ENCODE data around the gene PHPT1.
"Not testable (repeated sequence)": the region's sequence is repeated elsewhere in the genome, so short reads cannot be mapped to it uniquely, and the experiment has no call there.

PHPT1 gene

DNA sequence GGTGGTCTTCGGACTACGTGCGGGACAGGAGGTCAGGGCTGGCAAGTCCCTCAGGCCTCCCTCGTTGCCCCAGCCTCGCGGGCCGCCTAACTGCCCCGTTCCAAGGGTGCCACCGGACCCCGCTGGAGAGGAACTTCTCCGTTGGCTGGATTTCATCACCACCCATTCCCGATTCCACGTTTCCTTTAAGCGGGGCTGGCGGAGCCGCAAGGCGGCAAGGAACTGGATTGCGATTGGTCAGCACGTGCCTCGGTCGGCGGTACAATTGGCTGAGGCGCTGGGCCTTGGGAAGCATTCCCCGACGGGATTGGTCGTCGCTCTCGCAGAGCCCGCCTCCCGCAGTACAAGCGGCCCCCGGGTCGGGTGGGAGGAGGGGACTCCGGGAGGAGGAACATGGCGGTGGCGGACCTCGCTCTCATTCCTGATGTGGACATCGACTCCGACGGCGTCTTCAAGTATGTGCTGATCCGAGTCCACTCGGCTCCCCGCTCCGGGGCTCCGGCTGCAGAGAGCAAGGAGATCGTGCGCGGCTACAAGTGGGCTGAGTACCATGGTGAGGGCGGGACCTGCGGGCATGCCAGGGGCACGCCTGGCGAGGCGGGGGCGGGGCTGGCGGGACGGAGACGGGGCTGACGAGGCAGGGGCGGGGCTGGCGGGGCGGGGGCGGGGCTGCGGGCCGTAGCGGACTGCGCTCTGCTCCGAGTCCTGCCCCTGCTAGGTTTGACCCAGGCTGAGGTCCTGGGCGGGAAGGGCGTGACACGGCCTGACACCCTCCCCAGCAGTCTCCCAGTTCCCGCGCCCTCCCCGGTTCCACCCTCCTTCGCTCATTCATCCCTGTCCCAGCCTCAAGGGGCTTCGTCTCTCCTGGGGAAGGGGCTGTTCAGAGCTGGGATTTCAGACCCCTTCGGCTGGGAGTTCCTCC is at the start of gene PHPT1:
TSS of gene PHPT1 (plus strand) at position 372 of the 922 bp plus-strand sequence. CDS start at position 394, 22 bp downstream.
- DNase-seq = peak; percentile 97

DNA sequence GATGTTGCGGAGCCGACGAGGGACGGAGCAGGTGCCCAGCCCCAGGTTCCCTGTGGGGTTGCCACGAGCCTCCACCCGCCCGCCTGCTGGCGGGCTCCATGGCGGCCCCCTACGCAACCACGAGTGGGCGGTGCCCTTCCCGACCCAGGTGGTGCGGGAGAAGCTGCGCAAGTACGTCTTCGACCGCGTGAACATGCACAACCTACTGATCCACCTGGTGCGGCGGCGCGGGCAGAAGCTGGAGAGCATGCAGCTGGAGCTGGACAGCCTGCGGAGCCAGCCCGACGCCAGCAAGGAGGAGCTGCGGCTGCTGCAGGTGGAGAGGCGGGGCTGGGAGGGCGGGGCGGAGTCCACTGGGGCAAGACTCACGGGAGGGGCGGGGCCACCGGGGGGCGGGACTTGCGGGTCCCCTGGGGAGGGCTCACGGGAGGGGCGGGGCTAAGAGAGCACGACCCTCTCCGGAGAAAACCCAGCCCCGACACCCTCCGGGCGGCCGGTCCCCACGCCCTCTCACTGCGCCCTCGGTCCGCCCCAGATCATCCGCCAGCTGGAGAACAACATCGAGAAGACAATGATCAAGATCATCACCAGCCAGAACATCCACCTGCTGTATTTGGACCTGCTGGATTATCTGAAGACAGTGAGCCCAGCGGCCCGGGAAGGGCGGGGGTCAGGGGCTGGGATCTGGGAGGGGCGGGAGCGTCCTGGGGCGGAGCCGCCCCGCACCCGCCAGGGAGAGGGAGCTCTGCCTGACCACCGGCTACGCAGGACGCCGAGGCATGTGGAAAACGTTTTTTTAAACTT is 49.2 kb upstream of the PHPT1 start:
- peak; percentile 85 for DNase-seq

DNA sequence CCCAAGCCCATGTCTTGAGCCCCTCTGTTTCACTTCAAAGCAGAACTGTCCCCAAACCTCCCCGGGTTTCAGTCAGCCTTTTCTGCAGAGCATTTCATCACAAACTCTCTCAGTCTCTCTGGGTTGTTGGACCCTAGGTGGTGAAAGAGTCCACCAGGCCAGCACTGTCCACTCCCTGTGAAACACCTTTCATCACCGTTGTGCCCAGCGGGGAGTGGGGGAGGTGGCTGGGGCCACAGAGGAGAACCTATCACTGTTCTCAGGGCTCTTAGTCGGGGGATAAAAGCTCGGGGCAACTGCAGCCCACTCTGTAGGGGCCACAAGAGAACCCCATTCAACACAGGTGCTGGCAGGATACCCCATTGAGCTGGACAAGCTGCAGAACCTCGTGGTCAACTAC is 46.9 kb upstream of the PHPT1 start:
- no peak for DNase-seq

DNA sequence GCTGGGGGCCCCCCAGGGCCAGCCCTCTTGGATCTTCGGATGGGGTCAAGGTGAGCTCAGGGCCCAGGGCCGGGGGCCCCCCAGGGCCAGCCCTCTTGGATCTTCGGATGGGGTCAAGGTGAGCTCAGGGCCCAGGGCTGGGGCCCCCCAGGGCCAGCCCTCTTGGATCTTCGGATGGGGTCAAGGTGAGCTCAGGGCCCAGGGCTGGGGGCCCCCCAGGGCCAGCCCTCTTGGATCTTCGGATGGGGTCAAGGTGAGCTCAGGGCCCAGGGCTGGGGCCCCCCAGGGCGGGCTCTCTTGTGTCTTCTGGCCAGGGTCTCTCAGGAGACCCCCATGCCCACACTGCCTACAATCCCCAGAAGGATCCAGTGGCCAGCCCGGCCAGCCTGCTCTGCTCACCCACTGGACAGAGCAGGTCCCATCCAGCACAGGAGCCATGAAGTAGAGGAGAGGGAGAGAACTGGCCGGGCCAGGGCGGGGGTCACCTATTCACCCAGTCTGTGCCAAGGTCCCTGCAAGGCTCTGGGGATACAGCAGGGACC is 46.1 kb upstream of the PHPT1 start:
- not testable (repeated sequence) for DNase-seq

DNA sequence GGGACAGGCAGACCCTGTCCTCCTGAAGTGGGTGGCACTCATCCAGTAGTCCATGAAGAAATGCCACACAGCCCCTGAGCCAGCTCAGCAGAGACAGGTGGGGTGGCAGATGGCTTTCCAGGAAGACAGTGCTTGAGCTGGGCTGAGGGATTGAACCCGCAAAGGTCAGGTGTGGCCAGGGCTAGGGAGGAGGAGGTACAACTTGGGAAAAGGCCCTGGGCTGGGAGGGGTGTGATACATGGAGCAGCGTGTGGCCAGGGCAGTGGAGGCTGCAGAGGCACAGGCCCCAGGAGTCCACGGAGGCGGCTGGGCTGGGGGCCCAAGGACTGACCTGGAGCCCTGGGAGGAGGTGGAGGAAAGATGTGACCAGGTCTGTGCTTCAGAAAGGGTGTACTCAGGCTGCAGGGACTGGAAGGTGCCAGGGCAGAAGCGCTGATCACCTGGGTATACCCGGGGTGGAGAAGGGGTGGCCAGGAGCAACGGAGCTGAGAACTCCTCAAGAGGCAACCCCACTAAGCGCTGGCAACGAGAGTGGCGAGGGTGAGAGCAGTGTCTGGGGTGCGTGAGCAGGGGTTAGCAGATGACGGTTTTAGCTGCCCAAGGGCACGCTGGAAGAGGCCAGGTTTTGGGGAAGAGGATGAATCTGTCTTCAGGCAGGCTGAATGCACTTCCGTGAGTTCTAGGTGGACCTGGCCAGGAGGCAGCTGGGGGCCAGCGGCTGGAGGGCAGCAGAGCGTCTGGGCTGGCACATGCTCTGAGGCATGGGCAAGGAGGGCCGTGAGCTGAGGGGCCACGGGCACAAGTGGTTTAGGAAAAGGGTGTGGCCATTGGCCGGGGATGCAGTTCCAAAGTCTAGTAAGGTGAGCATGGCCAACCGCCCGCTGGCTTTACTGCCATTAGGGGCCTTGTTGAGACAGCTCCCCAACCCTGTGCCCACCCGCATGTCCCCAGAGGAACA is 45.4 kb upstream of the PHPT1 start:
- no peak for DNase-seq

DNA sequence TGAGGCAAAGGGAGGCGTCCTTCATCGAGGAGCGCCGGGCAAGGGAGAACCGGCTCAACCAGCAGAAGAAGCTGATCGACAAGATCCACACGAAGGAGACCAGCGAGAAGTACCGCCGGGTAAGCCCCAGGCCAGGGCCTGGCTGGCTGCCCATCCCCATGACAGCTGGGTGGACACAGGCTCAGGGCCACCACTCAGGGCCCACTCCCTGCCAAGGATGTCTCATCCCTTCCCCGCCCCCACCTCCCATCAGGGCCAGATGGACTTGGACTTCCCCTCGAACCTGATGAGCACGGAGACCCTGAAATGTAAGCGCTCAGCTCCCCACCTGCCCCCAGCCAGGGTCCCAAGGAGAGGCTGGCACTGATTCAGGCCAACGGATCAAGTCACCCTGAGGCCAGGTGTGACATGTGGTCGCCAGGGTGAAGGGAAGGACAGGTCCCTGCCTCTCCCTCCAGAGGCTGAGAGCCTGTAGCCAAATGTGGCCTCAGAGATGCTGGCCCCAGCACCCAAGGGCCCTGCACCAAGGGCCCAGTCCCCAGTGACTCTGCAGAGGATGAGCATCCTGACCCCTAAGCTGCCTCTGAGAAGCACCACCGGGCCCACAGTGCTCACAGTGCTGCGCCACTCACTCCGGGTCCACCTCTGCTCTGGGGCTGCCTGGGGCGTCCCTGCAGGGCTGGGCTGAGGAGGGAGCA is 44.6 kb upstream of the PHPT1 start:
- DNase-seq = no peak

DNA sequence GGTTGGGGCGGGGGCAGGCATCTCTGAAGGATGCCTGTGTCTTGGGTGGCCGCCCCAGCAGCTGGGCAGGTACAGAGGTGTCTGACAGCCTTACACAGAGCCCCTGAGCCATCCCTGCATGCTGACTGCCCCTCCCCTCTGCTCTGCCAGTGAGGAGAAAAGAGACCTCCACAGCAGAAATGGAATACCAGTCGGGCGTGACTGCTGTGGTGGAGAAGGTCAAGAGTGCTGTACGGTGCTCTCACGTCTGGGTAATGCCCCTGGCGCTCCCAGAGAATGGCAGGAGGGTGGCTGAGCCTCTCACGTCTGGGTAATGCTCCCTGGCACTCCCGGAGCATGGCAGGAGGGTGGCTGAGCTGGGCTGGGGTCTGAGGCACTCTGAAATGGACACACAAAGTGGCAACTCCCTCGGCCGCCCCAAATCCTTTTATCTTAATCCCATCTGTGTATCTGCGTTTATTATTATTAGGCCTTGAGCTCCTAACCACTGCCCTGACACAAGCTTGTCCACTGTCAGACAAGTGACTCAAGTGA is 43.9 kb upstream of the PHPT1 start:
- no peak for DNase-seq

DNA sequence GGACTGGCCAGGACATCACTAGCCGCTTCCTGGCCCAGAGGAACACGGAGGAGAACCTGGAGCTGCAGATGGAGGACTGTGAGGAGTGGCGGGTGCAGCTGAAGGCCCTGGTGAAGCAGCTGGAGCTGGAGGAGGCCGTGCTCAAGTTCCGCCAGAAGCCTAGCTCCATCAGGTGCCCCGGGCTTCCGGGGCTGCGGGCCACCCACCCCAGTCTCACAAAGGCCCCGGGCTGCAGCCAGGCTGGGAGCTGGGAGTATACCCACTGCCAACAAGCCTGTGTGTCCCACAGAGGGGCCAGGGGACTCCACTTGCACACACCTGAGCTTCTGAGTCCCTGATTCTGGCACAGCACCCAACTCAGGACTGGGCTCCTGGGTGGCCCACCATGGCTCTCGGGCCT is 43.1 kb upstream of the PHPT1 start:
- DNase-seq = no peak

DNA sequence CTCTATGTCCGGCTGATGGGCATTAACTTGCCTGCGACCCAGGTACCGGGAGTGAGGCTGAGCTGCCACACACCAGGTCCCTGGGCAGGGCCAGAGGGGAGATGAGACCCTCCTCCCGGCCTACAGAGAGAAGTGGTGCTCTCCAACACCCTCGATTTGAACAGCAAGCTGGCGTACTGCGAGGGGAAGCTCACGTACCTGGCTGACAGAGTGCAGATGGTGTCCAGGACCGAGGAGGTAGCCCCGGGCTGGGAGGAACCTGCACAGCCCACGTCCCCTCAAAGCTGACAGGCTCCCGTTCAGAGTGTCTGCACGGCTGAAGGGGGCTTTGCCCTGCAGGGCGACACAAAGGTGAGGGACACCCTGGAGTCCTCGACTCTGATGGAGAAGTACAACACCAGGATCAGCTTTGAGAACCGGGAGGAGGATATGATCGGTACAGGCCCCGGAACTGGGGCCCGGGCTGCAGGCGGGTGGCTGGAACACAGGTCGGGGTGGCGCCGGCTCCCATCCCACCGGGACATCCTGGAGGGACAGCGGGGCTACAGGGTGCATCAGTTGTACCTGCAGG is 42.5 kb upstream of the PHPT1 start:
- no peak for DNase-seq

DNA sequence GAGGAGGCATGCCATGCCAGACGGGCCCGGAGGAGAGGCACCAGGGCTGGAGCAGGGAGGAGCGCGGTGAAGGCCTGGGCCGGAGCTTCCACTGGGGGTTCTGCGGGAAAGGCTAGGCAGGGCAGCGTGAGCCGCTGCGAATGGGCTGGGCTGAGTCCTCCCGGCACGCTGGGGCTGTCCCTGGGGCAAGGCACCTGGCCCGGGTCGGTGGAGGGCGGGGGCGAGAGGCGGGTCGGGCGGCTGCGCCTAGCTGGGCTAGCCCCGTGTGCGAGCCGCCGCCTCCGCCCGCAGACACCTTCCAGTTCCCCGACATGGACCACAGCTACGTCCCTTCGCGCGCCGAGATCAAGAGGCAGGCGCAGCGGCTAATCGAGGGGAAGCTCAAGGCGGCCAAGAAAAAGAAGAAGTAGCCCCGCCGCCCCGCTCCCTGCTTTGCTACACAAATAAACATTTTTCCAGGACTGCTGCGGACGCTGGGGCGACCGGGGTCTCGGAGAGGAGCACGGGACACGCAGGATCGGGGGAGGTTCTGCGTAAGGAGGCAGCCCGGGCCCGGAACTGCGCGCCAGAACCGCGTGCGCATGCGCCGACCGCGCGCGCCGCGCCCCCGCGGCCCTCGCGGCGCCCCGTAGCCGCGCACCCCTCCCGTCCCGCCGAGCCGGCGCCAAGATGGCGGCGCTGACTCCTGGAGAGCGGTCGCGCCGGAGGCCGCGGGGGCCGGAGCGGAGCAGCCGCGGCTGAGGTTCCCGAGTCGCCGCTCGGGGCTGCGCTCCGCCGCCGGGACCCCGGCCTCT is 41.7 kb upstream of the PHPT1 start, which contains the start of gene RABL6:
TSS of gene RABL6 (plus strand) at position 668 of the 794 bp plus-strand sequence. CDS start 249 bp downstream, outside the sequence.
- DNase-seq = peak; percentile 78

DNA sequence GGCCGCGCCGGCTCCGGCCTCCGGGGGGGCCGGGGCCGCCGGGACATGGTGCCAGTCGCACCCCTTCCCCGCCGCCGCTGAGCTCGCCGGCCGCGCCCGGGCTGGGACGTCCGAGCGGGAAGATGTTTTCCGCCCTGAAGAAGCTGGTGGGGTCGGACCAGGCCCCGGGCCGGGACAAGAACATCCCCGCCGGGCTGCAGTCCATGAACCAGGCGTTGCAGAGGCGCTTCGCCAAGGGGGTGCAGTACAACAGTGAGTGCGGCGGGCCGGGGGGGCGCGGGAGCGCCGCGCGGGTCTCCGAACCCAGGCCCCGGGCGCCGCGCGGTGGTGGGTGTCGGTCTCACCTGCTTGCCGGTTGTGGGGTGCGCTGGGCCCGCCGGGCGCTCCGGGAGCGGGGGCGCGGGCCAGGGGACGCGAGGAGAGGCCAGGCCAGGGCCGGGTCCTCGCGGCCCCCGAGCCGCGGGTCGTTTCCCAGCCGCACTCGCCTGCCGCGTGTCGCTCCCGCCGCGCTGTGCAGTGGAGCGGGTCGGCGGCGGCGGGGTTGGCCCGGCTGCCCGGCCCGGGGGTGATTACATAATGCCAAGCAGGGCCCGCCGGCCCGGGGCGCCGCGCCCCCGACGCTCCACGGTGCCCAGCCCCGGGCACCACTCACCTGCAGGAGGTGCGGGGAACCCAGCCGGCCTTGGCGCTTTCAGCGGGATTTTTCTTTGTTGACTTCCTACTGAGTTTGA is 41.0 kb upstream of the PHPT1 start:
- DNase-seq = peak; percentile 51

DNA sequence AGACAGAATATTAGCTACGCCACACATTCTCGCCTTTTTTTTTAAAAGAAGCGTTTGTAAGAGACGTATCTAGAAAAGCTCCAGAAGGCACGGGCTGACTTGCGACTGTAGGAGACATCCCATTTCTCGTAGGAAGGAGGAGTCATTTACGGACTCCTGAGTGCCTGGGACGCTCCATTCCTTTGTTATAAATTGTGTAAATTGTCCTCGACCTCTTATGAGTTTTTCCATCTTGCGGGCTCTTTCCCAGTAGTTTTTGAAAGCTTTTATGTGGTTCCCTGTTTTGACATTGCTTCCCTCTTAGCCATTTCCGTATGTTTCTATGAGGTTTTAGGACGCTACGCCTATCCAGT is 40.4 kb upstream of the PHPT1 start:
- no peak for DNase-seq

DNA sequence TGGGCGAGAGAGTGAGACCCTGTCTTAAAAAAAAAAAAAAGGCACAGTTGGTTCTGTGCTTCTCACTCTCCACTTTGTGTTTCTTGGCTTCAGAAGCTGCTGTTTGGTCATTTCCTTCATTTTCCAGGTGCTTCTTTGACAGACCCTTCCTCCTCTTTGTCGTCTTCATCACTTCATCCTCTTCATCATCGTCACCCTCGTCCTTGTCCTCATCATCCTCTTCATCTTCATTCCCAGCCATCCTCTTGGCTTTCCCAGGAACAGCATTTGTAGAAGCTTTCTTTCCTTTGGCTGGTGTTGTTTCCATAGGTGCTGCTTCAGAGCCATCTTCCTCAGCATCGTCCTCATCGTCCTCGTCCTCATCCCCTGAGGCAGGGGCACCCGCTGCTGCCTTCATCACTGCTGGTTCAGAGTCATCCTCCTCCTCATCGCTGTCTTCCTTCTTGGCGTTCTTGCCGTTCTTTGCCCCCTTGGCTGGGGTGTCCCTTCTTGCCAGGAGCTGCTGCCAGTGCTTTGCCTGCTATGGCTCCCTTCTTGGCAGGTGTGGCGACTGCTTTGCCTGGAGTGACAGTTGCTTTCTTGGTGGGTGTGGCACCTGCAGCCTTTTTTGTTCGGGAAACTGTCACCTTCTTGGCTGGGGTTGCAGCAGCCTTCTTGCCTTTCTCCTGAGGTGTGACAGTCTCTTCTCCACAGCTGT is 34.3 kb upstream of the PHPT1 start:
- no peak for DNase-seq

DNA sequence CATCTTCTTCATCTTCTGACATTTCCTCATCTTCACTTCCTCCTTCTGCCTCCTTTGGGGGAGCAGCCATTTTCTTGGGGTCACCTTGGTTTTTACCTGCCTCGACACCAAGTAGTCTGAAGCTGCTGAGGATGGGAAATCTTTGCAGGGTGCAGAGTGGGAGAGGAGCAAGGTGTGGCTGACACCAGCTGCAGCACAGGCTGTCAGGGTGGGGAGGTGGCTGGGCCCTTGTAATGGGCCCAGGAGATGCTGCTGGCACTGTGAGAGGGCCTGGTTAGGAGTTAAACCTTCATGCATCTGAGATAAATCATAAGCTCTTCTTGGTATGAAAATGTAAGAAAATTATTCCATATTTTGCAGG is 33.8 kb upstream of the PHPT1 start:
- no peak for DNase-seq

DNA sequence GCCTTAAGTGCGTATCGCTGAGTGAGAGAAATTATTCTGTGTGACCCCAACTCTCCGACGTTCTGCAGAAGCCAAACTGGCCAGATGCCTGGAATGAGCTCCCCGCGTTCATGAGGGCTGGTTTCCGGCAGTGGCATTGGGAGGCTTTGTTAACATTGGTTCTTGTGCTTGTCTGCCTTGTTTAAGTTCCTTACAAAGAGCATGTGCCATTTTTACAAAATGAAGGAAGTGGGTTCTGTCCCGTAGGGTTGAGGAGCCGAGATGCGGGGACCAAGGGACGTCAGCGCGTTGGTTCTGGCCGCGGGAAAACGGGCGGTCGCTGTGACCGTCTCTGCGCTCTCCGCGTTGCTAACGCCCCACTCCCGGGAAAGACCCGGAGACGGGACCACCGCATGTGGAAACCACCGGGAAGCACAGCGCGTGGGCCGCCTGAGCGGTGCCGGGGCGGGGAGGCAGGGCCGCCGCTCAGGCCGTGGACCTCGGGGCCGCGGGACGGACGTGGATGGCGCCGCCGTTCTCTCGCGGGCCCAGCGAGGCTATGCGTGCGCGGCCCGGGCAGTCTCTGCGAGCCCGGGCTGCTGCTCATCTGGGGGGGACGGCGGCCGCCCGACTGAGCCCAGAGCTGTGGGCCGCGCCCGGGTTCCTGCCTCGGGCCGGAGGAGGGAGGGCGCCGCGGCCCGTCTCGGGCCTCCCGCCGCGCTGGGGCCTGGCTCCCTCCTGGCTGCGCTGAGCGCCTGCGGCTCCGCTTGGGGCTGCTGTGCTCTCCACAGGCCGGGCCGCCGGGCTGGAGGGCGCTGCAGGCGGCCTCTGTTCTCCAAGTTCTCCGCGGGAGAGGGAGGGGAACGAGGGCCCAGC is 28.0 kb upstream of the PHPT1 start:
- no peak for DNase-seq

DNA sequence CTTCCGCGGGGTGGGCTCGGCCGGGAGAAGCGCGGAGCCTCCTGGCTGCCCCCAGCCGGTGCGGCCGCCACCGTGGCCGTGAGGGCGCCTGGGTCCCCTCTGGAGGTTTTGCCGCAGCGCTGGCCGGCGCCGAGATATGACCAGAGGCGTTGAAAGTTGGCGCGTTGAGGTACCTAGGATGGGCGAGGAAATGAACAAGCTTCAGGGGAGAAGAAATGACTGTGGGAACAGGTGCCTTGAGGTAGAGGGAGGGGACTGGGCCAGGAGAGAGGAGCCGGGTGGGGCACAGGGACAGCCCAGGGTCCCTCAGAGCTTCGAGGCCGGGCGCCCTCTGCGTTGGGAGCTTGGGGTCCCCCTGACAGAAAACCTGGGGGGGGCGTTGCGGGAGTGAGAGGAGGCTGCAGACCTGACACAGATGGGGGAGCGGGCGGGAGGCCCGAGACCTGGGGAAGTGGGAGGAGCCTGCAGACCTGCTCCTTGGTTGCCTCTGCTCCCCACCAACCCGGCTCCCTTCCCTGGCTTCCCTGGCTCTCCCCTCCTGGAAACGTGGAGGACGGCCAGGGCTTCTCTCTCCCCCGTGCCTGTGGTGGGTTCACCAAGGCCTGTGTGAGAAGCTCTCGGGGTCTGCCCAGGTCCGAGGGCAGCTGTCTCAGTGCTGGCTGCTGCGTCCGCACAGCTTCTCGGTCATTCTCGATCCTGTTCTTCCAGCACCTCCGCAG is 27.2 kb upstream of the PHPT1 start:
- no peak for DNase-seq
